Measurements from ENCODE around the gene CCL26.
"Not testable (repeated sequence)": the region's sequence is repeated elsewhere in the genome, so short reads cannot be mapped to it uniquely, and the experiment has no call there.

CCL26 gene

GRCh38 chr7:75738975-75739795 lies 32.8 kb downstream of the CCL26 start:
- DNase-seq (ENCODE audit: low spot score), result peak; percentile 99

DNA sequence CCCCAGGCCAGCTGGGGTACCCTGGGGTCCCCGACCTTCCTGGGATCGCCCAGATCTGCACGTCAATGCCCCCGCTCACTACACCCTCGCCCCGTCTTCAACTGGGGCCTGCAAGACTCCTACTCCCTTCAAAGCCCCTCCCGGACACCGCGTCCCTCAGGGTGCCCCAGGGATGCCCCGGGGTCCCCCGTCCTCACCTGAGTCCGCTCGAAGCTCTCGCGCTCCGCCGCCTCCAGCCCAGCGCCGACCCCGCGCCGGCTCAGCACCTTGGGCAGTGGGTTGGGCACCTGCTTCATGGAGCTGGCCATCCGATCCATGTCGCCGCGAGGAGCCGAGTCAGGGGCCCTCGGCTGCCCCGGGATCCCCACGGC lies 33.4 kb downstream of the CCL26 start, which contains the start of gene HIP1:
TSS of gene HIP1 (minus strand) at position 338 of the 371 bp plus-strand sequence. CDS start at position 317, 21 bp downstream.
- no peak for DNase-seq (ENCODE audit: low spot score)

- no peak for DNase-seq (ENCODE audit: low spot score)
Measured at GRCh38 chr7:75737856-75738603, 34.0 kb downstream of the CCL26 start.

DNA sequence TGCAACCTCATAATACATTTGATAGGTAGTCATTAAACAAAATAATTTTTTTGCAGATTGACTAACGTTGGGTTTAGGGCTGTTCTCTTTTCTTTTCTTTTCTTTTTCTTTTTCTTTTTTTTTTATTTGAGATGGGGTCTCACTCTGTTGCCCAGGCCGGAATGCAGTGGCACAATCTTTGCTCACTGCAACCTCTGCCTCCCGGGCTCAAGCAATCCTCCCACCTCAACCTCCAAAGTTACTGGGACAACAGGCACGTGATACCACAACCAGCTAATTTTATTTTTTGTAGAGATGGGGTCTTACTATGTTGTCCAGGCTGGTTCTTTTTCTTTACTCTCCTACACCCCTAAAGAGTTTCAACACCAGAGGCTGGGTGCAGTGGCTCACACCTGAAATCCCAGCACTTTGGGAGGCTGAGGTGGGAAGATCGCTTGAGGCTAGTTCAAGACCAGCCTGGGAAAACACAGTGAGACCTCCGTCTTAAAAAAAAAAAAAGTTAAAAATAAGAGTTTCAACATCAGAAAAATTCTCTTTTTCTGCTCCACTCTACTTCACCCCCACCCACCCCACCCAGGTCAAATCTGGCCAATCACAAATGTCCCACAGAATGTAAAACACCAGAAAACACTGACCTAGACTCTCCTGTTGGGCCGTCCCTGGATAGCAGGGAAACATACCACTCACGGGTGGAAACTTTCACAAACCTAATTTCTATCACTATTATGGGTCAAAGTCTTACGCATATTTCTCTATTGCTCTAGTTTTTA lies 36.2 kb downstream of the CCL26 start:
- DNase-seq (ENCODE audit: low spot score), result no peak

GRCh38 chr7:75734586-75735458 lies 37.2 kb downstream of the CCL26 start:
- DNase-seq (ENCODE audit: low spot score), result no peak

GRCh38 chr7:75732764-75733630 lies 39.0 kb downstream of the CCL26 start:
- peak; percentile 95 for DNase-seq (ENCODE audit: low spot score)

DNA sequence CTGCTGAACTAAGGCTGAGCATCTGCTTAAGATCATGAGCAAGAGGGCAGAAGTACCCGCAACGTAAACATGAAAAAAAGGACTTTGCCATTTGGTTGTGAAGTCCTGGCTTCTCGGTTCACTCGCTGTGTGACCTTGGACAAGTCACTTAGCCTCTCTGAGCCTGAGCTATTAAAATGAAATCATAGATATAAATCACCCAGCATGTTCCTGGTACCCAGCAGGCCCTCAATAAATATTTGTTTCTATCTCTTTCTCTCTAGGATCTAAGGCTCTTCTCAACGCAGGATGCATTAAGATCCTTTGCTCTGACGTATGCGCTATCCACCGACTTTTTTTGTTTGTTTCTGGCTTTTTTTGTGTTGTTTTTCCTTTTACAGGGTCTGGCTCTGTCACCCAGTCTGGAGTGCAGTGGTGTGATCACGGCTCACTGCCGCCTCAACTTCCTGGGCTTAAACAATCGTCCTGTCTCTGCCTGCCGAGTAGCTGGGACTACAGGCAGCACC lies 39.9 kb downstream of the CCL26 start:
- no peak for DNase-seq (ENCODE audit: low spot score)

GRCh38 chr7:75729851-75730274 lies 42.1 kb downstream of the CCL26 start:
- no peak for DNase-seq (ENCODE audit: low spot score)

DNA sequence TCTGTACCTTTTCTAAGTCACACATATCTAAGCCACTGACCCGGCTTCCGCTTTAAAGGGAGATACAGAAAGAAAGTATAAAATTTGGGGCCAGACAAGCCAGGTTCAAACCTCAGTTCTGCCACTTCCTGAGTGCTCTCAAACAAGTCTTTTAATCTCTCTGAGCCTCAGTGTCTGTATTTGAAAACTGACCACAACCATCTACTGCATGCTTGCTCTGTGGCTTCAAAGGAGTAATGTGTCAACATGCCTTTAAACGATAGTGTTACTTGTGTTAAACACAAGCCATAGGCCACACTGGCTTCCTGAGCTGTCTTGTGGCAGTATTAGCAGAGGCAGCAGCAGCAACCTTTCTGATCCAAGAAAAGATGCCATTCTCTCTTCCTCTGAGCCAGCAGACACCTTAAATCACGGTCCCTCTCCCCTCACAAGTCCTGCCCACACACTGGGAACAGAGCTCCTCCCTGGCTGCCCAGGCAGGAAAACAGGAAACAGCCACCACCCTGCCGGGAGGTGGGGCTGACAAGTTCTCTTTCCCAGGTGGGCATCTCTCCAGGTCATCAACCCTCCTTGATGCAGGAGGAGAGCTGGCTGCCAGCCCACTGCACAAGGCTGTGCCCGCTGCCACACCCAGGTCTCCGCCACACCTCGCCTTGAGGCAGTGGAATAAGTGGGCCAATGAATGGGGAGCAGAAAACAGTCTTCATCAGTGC lies 44.0 kb downstream of the CCL26 start:
- peak; percentile 93 for DNase-seq (ENCODE audit: low spot score)

- not testable (repeated sequence) for DNase-seq (ENCODE audit: low spot score)
Measured at GRCh38 chr7:75727351-75727750, 44.7 kb downstream of the CCL26 start.

- DNase-seq (ENCODE audit: low spot score), result no peak
Measured at GRCh38 chr7:75725306-75725705, 46.7 kb downstream of the CCL26 start.

GRCh38 chr7:75723444-75723843 lies 48.6 kb downstream of the CCL26 start:
- no peak for DNase-seq (ENCODE audit: low spot score)

DNA sequence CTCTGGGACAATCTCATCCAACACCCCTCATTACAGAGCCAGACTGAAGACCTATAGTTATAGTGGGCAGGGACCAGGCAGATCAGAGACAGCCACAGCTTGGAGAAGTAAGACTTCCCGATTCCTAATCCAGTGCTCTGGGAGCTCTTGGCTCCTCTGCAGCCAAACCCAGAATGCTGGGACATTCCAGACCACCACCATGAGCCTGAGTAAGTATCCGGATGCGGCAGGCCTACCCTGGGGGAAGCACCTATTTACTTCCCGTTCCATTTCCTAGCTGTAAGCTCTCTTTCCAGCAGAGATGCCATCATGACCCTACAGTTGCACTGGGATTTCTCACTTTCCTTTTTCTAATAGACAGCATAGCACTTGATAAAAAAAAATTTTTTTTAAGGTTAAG lies 49.6 kb downstream of the CCL26 start:
- no peak for DNase-seq (ENCODE audit: low spot score)

GRCh38 chr7:75721922-75722321 lies 50.1 kb downstream of the CCL26 start:
- DNase-seq (ENCODE audit: low spot score), result not testable (repeated sequence)

DNA sequence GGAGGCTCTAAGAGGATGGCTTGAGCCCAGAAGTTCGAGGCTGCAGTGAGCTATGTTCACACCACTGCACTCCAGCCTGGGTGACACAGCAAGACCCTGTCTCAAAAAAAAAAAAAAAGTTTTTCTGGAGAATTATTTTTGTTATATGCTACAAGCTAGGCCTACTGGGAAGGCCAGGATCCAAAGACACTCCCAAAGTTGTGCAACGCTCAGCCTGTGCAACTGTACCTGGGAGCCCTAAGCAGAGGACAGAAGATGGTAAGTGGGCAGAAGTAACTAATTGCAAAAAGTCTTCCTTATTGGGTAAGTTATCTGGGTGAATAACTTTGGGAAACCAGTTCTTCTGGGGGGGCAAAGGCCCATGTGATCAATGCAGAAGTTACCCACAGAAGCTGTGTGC lies 50.6 kb downstream of the CCL26 start:
- DNase-seq (ENCODE audit: low spot score), result no peak

GRCh38 chr7:75719626-75720025 lies 52.4 kb downstream of the CCL26 start:
- DNase-seq (ENCODE audit: low spot score), result no peak

All from SW480 (cell line).